Lung (tissue), 12 donors: Measurements from ENCODE around the gene DIS3L2. TPM values are rescaled to one million over a fixed set of nuclear protein-coding genes. Genes with fewer than 3 reads are reported as not detected.

Source experiments
- ATAC-seq: fragments of 200-7000 bp; cut with Tn5 transposase; one replicate; pipeline ENCODE4 v1.9.1; 2020; ENCODE audit warnings: moderate number of reproducible peaks; ENCODE audit not compliant: insufficient read depth, low FRiP score
- DNase-seq, 3 donors: peaks; one replicate each; pipeline ENCODE4 v3.0.0-alpha.2; 2013 to 2017
- H3K27ac ChIP-seq, 2 donors: one replicate each; pipeline ENCODE4 v1.5.1; 2013; ENCODE audit warnings: mild to moderate bottlenecking in 2 of 2, moderate library complexity in 2 of 2, control low read depth in 1 of 2, inconsistent platforms in 1 of 2, low read depth in 1 of 2, low read length in 1 of 2
- H3K27me3 ChIP-seq, 3 donors: one replicate each; pipeline ENCODE4 v1.5.1; 2013; ENCODE audit warnings: low read length in 2 of 3; ENCODE audit not compliant: control insufficient read depth in 3 of 3, insufficient read depth in 3 of 3
- H3K36me3 ChIP-seq, 4 donors: one replicate each; pipeline ENCODE4 v1.5.1; 2013; ENCODE audit warnings: low read length in 4 of 4, mild to moderate bottlenecking in 1 of 4, moderate library complexity in 1 of 4; ENCODE audit not compliant: control insufficient read depth in 4 of 4, insufficient read depth in 4 of 4
- H3K4me1 ChIP-seq, 5 donors: one replicate each; pipeline ENCODE4 v1.5.1; 2013; ENCODE audit warnings: low read length in 5 of 5, mild to moderate bottlenecking in 2 of 5, moderate library complexity in 1 of 5; ENCODE audit not compliant: control insufficient read depth in 5 of 5, insufficient read depth in 5 of 5
- H3K4me3 ChIP-seq: one replicate; pipeline ENCODE4 v1.5.1; 2013; ENCODE audit warnings: mild to moderate bottlenecking, control low read depth, moderate library complexity
- H3K9ac ChIP-seq, 2 donors: one replicate each; pipeline ENCODE4 v1.5.1; 2013; ENCODE audit warnings: low read length in 2 of 2, control low read depth in 1 of 2; ENCODE audit not compliant: insufficient read depth in 1 of 2
- H3K9me3 ChIP-seq, 4 donors: one replicate each; pipeline ENCODE4 v1.5.1; 2013; ENCODE audit warnings: low read length in 3 of 4, mild to moderate bottlenecking in 1 of 4, moderate library complexity in 1 of 4; ENCODE audit not compliant: control insufficient read depth in 4 of 4, insufficient read depth in 3 of 4
- WGBS, 2 donors: extraction: QIAGEN DNeasy Blood & Tissue Kit; methylation state at CpG; one replicate each; pipeline ENCODE4 v1.1.7; 2013; 5-methylcytosine and 5-hydroxymethylcytosine counted together
- polyA plus RNA-seq, 2 donors: library from polyadenylated mRNA; stranded (reverse); fragments of 200-250 nt; gene quantifications; one replicate each; pipeline ENCODE4 v1.2.1, GENCODE V29; 2013
- total RNA-seq, 2 donors: library from RNA; depleted of rRNA in 1 of 2; stranded (reverse); fragments of >200 nt in 1 of 2; gene quantifications; one replicate each; pipeline ENCODE4 v1.2.1, GENCODE V29; 2014 to 2021
- TF ChIP-seq, protein P1 (sequence below): IDR thresholded peaks from 2 replicates; pipeline ENCODE4 v1.5.1; 2012; ENCODE audit warnings: mild to moderate bottlenecking; ENCODE audit errors: control extremely low read depth, extremely low read depth
- donor health status: control.
- donor health status: control.
- donor health status: Bipolar disorder and iron deficiency.
- donor health status: healthy.
- donor health status: DM: yes; HTN: yes; CAD: no.

Gene DIS3L2
- total and polyA plus RNA-seq, 4 donors, result 12.7 to 41.0 (median 31.1) TPM

GRCh38 chr2:231917280-231918066, 44.0 kb upstream of the DIS3L2 start:
- H3K9me3 ChIP-seq, result no peaks in the 10 kb centered on the region
- H3K4me1 ChIP-seq, result peaks cover 0 to 6% (median 0%) of the 10 kb centered on the region in 5 donors
- no peak overlapping the region for H3K27ac ChIP-seq
- H3K4me3 ChIP-seq, result no peak overlapping the region
- H3K36me3 ChIP-seq, result no peaks in the 10 kb centered on the region
- no peak overlapping the region for H3K9ac ChIP-seq
- DNase-seq (peak; percentile 25 to 31 (median 29)), ATAC-seq (no peak)
- H3K27me3 ChIP-seq, result peaks cover 0 to 10% (median 4%) of the 10 kb centered on the region in 3 donors
- TF ChIP-seq, protein P1, sequence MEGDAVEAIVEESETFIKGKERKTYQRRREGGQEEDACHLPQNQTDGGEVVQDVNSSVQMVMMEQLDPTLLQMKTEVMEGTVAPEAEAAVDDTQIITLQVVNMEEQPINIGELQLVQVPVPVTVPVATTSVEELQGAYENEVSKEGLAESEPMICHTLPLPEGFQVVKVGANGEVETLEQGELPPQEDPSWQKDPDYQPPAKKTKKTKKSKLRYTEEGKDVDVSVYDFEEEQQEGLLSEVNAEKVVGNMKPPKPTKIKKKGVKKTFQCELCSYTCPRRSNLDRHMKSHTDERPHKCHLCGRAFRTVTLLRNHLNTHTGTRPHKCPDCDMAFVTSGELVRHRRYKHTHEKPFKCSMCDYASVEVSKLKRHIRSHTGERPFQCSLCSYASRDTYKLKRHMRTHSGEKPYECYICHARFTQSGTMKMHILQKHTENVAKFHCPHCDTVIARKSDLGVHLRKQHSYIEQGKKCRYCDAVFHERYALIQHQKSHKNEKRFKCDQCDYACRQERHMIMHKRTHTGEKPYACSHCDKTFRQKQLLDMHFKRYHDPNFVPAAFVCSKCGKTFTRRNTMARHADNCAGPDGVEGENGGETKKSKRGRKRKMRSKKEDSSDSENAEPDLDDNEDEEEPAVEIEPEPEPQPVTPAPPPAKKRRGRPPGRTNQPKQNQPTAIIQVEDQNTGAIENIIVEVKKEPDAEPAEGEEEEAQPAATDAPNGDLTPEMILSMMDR, result no peak
- 52 to 62% methylated on average over 10 of the region's 10 CpGs for WGBS, 2 donors

DNA sequence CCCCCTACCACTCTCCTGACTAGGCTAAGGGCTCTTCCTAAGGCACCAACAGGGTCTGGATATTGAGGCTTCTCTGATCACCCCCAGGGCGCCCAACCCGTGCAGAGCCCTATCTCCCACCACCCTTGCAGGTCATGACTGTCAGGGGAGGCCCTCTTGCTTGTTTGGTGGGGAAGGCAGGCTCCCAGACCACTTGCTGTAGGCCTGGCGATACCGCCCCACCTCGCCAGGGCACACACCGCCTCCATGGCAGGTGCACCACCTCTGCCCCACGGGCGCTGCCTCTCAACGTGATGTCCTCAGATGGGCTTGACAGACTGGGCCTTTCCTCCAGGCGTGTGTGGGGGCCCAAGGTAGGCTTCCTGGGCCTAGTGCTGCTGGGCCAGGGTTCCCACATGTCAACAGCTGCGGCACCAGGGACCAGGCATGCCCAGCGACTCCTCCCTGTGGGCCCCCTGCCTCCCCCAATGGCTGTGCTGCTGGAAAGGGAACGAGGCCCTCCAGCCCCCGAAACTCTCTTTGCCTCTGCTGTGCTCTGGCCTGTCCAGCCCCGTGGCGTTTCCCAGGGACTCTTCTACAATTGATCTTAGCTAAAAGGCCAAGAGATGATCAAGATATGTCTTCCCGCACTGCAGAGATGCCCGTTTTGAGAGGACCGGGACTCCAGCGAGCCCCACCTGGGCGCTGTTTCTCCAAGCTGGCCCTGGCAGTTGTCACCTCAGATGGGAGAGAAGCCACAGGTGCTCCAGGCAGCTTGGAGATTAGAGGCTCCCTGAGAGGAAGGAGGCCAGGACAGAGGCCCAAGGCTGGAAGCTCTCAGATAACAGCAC, 42.8 kb upstream of the DIS3L2 start:
- WGBS, 2 donors, result 93 to 95% methylated on average over 21 of the region's 21 CpGs
- Histone ChIP-seq H3K4me1 (peaks cover 0 to 6% (median 0%) of the 10 kb centered on the region in 5 donors), H3K4me3 (no peak overlapping the region), H3K27me3 (peaks cover 0 to 19% (median 12%) of the 10 kb centered on the region in 3 donors), H3K9ac (no peak overlapping the region), H3K27ac (no peak overlapping the region), H3K9me3 (no peaks in the 10 kb centered on the region), H3K36me3 (no peaks in the 10 kb centered on the region)
- TF ChIP-seq, protein P1, result no peak
- no peak for DNase-seq
- no peak for ATAC-seq

- Histone ChIP-seq H3K4me1 (peaks cover 0 to 6% (median 0%) of the 10 kb centered on the region in 5 donors), H3K27me3 (peaks cover 0 to 25% (median 20%) of the 10 kb centered on the region in 3 donors), H3K36me3 (no peaks in the 10 kb centered on the region), H3K4me3 (no peak overlapping the region), H3K9me3 (no peaks in the 10 kb centered on the region), H3K27ac (no peak overlapping the region), H3K9ac (no peak overlapping the region)
- WGBS, 2 donors, result 89 to 92% methylated on average over 15 of the region's 15 CpGs
- TF ChIP-seq, protein P1, result no peak
- ATAC-seq (no peak), DNase-seq (no peak)
These were observed 42.0 kb upstream of the DIS3L2 start for GRCh38 chr2:231919341-231920035.
